NK-92 (cell line): ENCODE measurements around the gene ARHGAP40.

Experiments used
- DNase-seq: peaks from one replicate; lab custom pipeline; 2025; ENCODE audit not compliant: unreplicated experiment; lab: John Stamatoyannopoulos, UW

The ARHGAP40 gene

DNA sequence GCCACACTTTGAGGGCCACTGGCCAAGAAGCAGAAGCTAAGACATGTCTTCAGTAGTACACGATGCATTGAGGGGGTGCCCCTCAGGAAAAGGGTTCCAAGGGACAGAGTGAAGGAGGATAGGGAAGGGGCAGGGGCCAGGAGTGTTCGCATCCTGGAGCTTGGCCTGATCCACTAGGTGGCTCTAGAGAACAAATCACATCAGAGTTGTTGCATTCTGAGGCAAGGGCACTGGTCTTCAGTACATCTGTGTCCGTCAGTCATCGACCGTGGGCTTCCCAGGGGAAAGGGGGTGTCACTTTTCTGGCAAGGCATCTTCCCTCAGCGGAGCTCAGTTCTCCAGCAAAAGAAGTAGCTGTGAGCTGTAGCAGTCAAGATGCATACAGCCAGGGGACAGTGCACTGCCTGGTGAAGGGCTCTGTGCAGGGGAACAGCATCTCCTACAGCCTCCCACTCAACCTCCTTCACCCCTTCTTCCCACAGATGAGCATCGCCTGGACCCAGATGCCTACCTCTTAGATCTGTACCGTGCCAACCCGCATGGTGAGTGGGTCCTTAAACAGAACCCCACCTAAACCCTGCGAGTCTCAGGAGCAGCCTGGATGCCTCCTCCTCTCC, 47.8 kb downstream of the ARHGAP40 start:
- no peak for DNase-seq

DNA sequence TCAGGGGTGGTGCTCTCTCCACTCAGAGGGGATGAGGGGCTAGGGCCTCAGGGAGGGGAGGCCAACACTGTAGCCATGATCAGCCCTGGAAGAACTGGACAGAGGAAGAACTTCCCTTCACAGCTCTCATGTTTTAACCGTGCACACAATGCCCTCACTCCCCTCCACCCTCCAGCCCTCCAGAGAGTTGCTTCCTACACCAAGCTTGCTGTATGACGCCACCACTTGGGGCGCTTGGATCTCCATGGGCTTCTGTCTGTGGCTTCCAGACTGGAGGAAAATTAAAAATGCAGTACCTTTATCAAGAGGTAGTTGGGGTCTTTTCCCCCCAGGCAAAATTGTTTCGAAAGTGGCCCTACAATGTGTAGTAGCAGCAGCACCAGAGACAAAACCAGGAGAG, 48.4 kb downstream of the ARHGAP40 start:
- no peak for DNase-seq

DNA sequence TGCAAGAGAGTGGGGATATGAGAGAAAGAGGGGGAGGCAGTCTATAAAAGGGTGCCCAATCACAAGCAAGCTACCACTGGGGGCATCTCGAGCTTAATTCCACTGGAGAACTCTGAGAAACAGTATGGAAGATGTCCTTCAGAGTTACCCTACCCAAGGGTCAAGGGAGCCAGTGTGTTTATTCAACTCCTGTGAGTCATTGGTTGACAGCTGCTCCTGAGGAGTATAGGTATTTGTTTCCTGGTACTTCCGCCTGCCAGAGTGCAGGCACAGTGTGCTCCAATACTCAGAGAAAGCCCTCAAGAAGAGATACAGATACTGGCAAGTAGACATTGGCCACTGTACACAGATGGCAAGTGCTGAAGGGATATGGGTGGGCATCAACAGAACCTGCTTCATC, 49.5 kb downstream of the ARHGAP40 start:
- DNase-seq = no peak

DNA sequence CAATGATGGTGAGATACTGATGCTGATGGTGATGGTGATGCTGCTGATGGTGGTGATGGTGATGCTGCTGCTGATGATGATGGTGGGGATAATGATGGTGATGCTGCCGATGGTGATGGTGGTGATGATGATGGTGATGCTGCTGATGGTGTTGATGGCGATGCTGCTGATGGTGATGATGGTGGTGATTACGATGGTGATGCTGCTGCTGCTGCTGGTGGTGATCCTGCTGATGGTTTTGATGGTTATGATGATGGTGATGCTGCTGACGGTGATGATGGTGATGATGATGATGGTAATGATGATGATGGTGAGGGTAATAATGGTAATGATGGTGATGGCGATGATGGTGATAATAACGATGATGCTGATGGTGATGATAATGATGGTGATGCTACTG, 50.0 kb downstream of the ARHGAP40 start:
- no peak for DNase-seq

DNA sequence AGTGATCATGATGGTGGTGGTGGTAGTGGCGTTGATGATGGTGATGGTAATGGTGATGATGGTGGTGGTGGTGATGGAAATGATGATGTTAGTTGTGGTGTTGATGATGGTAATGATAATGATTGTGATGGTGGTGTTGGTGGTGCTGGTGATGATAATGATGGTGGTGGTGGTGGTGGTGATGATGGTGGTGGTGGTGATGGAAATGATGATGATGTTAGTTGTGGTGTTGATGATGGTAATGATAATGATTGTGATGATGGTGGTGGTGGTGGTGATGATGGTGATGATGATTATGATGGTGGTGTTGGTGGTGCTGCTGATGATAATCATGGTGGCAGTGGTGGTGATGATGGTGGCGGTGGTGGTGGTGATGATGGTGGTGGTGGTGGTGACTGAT, 51.4 kb downstream of the ARHGAP40 start:
- DNase-seq = no peak

DNA sequence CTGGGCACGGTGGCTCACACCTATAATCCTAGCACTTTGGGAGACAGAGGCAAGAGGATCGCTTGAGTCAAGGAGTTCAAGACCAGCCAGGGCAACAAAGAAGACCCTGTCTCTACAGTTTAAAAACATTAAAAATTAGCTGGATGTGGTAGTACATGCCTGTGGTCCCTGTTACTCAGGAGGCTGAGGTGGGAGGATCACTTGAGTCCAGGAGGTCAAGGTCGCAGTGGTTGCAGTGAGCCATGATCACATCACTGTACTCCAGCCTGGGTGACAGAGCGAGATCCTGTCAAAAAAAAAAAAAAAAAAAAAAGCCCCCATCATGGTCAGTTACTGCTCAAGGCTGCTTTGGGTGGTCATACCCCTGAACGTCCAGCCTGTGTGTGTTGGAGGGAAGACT, 55.8 kb downstream of the ARHGAP40 start:
- no peak for DNase-seq

DNA sequence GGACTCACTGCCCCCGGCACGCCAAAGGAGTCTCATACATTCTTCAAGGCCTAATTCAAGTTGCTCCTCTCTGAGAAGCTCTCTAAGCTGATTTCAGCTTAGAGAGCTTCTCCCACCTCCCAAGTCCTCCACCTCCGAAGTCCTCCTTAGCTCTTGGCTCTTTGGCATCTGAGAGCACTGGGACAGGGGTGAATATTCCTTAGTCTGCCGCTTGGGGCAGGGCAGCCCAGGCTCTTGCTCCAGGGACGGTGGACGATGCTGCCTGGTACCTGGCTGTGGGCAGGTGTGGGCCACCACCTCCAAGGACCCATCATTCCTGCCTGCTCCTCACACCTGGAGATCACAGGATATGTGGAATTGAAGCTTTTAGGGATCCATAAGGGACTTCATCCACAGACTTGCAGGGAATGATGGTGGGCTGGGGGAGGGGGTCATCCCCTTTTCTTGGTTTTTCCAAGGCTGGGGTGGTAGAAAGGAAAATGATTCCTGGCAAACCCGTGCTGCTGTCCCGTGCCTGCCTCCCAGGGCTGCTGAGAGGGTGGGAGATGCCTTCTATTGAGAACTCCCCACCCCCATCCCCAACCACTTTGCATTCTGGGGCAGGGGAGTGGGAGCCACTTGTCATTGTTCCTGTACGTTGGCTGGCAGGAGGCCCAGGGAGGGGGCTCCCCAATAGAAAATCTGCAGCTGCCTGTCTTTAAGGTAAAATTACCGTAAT, 57.4 kb downstream of the ARHGAP40 start:
- no peak for DNase-seq

DNA sequence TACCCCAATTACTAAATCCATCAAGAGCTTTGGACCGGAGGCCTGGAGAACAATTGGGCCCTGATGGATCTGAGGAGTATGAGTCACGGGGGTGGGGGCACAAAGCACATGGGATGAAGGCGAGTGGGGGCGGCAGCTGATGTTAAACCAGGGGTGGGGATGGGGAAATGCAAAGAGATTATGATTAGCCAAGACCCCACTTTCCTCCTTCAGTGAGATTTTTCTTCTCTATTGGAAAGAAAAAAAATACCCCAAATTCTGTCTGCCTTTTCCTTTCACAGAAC, 57.9 kb downstream of the ARHGAP40 start:
- no peak for DNase-seq

DNA sequence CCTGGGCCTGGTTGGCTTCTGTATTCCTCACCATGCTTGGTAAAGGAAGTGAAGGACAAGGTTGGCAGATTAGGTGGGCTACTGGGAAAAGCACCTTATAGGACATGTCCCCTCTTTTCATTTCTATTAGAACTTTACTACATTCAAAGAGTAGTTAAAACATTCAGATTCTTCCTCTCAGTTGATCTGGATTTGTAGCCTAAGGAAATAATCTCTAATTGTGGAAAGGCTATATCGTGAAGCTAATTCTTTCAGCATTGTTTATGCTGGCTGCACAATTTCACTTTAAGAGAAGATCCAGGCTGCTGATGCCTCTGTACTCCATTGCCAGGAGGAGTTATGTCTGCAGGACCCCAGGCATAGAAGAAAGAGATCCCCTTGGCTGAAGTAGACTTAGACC, 58.8 kb downstream of the ARHGAP40 start:
- DNase-seq = no peak

DNA sequence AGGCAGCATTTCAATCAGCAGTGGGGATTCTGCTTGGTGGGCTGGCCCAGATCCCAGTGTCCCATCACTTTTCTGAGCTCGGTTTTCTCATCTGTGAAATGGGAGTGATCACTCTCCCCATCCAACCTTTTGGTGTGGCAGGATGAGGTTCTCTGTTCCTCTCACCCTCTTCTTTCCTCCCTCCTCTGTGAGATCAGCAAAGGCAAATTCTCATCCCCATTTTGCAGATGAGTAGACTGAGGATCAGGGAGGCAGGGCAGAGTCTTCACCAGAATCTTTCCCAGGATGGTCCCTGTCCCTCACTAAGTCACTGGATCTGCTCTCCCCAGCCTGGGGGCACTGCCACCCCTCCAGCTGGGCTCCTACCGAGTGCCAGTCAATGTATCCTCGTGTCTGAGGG, 62.1 kb downstream of the ARHGAP40 start:
- DNase-seq = no peak

DNA sequence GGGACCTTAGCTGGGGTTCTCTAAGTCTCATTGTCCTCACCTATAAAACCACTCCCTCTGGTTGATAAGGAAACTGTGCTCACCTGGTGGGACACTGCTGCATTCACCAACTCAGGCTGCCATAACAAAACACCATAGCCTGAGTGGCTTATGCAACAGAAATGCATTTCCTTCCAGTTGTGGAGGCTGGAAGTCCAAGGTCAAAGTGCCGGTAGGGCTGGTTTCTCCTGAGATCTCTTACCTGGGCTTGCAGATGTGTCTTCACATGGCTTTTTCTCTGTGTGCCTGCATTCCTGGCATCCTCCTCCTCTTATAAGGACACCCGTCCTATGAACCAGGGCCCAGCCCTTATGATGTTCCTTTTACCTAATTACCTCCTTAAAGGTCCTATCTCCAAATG, 62.7 kb downstream of the ARHGAP40 start:
- DNase-seq = no peak

DNA sequence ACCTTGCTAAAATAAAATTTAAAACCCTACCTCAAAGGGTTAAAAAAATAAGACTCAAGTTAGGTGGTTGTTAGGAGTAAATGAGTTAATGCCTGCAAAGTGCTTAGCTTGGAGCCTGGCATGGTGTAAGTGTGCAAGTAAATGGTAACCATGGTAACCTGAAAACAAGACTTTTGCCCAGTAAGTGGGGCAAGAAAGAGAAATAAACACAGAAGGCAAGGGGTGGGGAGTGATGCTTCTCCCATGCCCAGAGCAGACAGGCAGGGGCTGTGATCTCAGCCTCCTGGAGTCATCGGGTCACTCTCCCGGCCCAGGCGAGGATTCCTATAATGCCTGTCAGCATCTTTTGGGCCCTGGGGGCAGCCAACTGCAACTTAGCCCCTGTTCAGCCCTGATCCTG, 63.5 kb downstream of the ARHGAP40 start:
- DNase-seq = no peak

DNA sequence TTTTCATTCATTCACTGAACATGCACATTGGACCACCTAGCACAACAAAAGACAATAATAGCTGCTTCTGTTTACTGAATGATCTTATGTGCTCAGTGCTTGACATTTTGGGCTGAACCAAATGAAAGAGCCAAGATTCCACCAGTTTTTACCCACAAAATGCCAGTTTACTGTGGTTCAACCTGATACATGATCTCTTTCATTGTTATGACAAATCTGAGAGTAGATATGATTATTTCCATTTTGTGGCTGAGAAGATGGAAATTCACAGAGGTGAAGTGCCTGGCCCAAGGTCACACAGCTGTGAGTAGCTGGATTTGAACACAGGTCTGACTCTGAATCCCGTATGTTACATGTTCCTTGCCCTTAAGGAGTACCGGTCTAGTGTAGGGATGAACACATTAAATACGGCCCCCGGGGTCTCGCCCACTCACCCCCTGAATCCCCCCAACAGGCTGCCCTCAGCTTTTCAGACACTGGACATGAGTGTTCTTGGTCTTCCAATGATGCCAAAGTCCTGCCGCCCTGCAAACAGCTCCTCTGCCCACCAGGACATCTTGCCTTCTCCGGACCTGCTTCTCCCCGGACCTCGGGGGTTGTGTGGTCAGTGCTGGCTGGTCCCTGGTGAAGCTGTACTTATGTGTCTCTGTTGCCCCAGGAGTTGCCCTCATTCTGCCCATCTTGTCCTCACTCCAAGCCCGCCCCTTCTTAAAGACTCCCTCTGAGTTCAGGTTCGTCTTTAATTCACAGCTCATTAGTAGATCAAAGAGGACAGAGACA, 64.1 kb downstream of the ARHGAP40 start:
- DNase-seq = no peak

DNA sequence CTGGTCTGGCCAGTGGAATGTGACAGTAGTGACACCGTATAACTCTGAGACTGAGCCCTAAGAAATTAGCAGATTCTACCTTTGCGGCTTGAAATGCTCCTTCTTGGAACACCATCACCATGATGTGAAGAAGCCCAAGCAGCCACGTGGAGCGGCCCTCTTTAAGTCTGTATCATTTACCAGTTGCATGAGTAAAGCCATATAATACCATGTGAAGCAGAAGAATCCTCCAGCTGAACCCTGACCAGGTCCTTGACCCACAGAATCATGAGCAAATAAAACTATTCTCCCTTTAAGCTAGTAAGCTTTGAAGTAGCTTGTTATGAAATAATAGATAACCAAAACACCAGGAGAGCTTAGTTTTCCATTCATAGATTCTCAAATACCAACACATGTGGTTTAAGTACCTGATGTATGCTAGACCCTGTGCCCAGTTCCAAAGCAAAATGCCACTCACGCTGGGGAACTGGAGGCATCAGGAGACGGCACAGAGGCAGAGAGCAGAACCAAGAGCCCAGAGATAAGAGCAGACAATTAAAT, 65.9 kb downstream of the ARHGAP40 start:
- DNase-seq = no peak

DNA sequence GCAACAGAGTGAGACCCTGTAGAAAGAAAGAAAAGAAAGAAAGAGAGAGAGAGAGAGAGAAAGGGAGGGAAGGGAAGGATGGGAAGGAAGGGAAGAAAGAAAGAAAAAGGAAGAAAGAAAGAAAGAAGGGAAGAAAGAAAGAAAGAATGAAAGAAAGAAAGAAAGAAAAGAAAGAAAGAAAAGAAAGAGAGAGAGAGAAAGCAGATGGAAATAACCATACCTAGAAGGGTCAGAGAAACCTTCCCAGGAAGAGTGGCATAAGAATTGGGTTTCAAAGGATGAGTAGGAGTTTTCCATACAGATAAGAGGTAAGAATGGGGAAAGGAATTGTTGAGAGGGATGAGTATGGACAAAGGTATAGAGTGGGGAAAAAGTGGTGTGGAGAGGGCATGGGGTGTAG, 68.1 kb downstream of the ARHGAP40 start:
- DNase-seq = no peak

DNA sequence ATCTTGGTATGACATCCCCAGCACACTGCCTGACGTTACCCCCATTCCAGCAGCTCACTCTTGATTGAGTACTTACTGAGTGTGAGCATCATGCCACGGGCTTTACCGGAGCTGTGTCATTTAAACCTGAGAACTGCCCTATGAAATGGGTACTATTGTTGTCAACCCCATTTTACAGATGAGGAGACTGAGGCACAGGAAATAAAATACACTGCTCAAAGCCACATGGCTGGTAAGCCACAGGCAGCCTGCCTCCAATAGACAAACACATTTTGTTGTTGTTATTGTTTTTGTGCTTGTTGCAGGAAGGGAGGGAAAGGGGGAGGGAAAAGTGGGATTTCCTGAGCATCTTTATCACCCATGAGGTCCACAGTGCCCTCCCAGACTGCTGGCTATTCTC, 69.2 kb downstream of the ARHGAP40 start:
- DNase-seq = no peak

DNA sequence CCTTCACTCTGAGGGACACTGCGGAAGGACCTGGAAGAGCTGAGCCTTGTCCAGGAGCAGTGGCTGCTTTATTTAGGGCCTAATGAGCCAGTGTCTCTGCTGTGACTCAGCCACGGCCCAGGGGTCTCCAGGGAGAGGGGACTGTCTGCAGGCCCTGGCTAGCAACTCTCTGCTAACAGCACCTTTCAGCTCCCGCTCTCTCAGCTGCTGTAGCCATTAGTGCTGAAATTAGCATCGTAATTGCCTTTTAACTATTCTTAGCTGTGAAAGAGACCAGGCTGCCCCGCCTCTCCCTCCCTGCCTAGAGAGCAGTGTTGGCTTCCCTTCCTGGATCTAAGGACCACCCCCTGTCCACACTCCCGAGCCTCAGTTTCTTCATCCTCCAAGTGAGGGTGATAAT, 69.6 kb downstream of the ARHGAP40 start:
- no peak for DNase-seq

DNA sequence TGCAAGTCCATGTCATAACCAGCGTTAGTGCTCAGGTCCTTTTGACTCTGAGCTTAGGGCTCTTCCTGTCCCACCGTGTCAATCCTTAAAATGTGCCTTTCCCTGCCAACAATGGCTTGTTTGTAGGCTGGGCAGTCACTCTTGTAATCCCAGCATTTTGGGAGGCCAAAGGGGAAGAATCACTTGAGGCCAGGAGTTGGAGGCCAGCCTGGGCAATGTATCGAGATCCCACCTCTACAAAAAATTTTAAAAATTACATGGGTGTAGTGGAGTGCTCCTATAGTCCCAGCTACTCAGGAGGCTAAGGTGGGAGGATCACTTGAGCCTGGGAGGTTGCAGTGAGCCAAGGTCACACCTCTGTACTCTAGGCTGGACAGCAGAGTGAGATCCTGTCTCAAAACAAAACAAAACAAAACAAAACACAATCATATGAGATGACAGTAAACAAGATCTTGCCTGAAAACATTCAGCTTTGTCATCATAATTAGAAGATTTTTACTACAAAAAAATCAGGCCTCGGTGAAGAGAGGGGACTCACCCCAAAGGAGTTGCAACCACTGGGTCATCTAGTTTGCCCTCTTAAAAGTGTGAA, 70.2 kb downstream of the ARHGAP40 start:
- DNase-seq = no peak

DNA sequence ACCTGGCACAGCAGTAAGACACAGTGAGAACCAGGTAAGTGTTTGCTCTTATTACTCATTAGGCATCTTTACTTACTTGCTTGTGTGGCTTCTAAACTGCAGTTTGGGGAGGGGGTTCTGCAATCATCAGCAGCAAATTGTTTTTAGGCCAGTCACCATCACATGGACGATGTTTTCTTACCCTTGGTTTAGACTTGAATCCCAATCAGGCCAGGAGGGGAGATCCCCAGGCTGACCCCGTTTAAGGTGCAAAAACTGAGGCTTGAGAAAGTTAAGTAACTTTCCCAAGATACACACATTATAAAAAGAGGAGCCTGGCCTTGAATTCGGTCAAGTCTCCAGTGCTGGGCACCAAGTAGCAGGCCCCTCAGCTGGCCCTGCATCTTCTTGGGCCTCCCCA, 70.9 kb downstream of the ARHGAP40 start:
- DNase-seq = no peak

DNA sequence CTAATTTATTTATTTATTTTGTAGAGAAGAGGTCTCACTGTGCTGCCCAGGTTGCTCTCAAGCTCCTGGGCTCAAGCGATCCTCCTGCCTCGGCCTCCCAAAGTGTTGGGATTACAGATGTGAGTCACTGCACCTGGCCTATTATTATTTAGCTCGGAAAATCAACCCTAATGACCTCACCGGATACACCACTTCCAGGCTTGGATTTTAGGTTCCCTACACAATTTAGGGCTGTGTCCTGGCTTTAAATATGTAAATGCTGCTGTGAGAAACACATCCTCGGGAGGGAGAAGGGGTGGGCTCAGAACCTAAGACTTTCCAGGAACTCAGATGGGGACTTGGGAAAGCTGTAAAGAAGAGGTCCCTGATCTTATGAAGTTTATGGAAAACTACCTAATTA, 71.7 kb downstream of the ARHGAP40 start:
- no peak for DNase-seq

DNA sequence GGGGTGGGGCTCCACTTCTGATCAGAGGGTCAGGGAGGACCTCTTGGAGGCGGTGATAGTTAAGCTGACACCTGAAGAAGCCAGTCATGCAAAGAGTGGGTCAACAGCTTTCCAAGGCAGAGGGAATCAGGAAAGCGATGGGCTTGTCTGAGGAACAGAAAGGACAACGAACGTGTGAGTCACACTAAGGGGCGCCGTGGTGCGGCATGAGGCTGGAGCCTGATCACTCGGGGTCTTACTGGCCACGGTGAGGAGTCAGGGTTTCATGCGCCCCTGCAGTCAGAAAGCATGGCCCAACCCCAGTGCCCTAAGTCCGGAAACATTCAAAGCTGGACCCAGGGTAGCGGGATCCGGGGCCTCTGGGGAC, 72.1 kb downstream of the ARHGAP40 start:
- no peak for DNase-seq
